Measurements from ENCODE around the gene KCNT2. TPM values are rescaled to one million over a fixed set of nuclear protein-coding genes. Genes with fewer than 3 reads are reported as not detected.

The KCNT2 gene
- total and polyA plus RNA-seq, 2 of the 8 experiments (the other 6 are each of a cell fraction or from before 2014, with no cell fraction given) = 2.3 to 10.2 TPM

DNA sequence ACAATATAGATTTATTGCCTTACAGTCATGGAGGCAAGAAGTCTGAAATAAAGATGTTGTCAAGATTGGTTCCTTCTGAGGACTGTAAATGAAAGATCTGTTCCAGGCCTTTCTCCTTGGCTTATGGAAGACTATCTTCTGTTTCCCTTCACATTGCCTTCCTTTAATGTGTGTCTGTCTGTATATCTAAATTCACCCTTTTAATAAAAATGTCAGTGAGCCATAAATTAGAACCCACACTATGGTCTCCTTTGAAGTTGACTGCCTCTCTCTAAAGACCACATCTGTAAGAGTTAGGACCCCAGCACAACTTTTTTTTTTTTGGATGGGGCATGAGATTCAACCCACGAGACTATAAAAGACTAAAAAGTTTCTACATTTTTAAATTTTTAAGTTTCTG lies 305.8 kb downstream of the KCNT2 start:
- no peak overlapping the region for H2BK12ac ChIP-seq (ENCODE audit: low read depth, low read length)
- no peaks in the 10 kb centered on the region for H3K36me3 ChIP-seq (ENCODE audit: control insufficient read depth in 2 of 4, insufficient read depth in 4 of 4, low read length in 3 of 4)
- no peak overlapping the region for H4K5ac ChIP-seq (ENCODE audit: insufficient read length, low read depth, low read length)
- H3K79me1 ChIP-seq (ENCODE audit: low read depth, low read length) = no peaks in the 10 kb centered on the region
- no peak overlapping the region for H3K9ac ChIP-seq (replicated peaks in 1 of 4; ENCODE audit: extremely low read depth in 1 of 4, low read depth in 3 of 4, low read length in 3 of 4)
- H3K4me2 ChIP-seq (ENCODE audit: insufficient read depth in 1 of 2, low read depth in 2 of 2, low read length in 2 of 2) = no peak overlapping the region
- ChIA-PET POLR2A (ENCODE audit: partially characterized antibody) (no interaction called here), CTCF (ENCODE audit: partially characterized antibody) (interaction anchor here (1.2 to 4.3 kb wide), 2 partner anchors 153 to 363 kb away, joined by 7 to 12 read pairs; no protein-coding TSS in a partner anchor)
- TF ChIP-seq CBX5 (IDR thresholded peaks at IDR 0.05; ENCODE audit: low read depth, low read length) (no peak), SRF (IDR thresholded peaks at IDR 0.05; ENCODE audit: low read depth, low read length) (no peak), BRCA1 (IDR thresholded peaks at IDR 0.05; ENCODE audit: low read depth, low read length) (no peak), ZNF274 (IDR thresholded peaks at IDR 0.05; ENCODE audit: borderline replicate concordance, extremely low read depth, low read length) (no peak), RNF2 (IDR thresholded peaks at IDR 0.05; ENCODE audit: borderline replicate concordance, low read depth, low read length, missing control alignments, poor library complexity, severe bottlenecking) (no peak), GTF2F1 (IDR thresholded peaks at IDR 0.05; ENCODE audit: borderline replicate concordance, low read depth, low read length) (no peak), HDAC2 (IDR thresholded peaks at IDR 0.05; ENCODE audit: borderline replicate concordance in 1 of 2, low read depth in 2 of 2, low read length in 2 of 2) (no peak), EP300 (IDR thresholded peaks at IDR 0.05; ENCODE audit: borderline replicate concordance in 1 of 2, low read depth in 2 of 2, low read length in 2 of 2) (no peak), RAD21 (IDR thresholded peaks at IDR 0.05 in 1 of 2, conservative IDR thresholded peaks at IDR 0.05 in 1 of 2; ENCODE audit: low read depth in 2 of 2, low read length in 2 of 2) (no peak)
- H3K9me3 ChIP-seq (ENCODE audit: insufficient read depth in 2 of 2, low read depth in 1 of 2, low read length in 1 of 2) = no peaks in the 10 kb centered on the region
- H2AK5ac ChIP-seq (ENCODE audit: low read depth, low read length) = no peak overlapping the region
- H3K18ac ChIP-seq (ENCODE audit: extremely low read depth, low read length) = no peak overlapping the region
- FAIRE-seq (no peak), DNase-seq (ENCODE audit: low read depth in 1 of 2, low spot score in 2 of 2) (no peak)
- 100% methylated on average over 1 of the region's 1 CpG; no CpG with 5 or more reads in 1 of the 2 experiments for WGBS, 2 experiments (ENCODE audit: extremely low coverage in 1 of 2, insufficient coverage in 1 of 2, insufficient read length in 1 of 2, insufficient replicate concordance in 2 of 2, low coverage in 1 of 2, low lambda C conversion rate in 2 of 2, missing lambda C conversion rate in 1 of 2)
- no peak overlapping the region for H3K56ac ChIP-seq (replicated peaks; ENCODE audit: insufficient read length, low read depth, low read length)
- H3K23ac ChIP-seq (ENCODE audit: insufficient read length) = no peak overlapping the region
- no peaks in the 10 kb centered on the region for H3K27me3 ChIP-seq (replicated peaks in 1 of 4; ENCODE audit: control insufficient read depth in 3 of 4, extremely low read depth in 1 of 4, insufficient read depth in 3 of 4, low read length in 3 of 4)
- H3K14ac ChIP-seq (ENCODE audit: insufficient read length) = no peak overlapping the region
- H2BK5ac ChIP-seq (ENCODE audit: low read depth, low read length) = no peak overlapping the region
- H2BK20ac ChIP-seq (ENCODE audit: low read length) = no peak overlapping the region
- no peak overlapping the region for H2BK120ac ChIP-seq (replicated peaks; ENCODE audit: low read depth, low read length)
- H4K8ac ChIP-seq (ENCODE audit: extremely low read depth, insufficient read depth, low read length) = no peak overlapping the region
- no peaks in the 10 kb centered on the region for H3K23me2 ChIP-seq (ENCODE audit: low read depth, low read length)
- no peaks in the 10 kb centered on the region for H4K20me1 ChIP-seq (replicated peaks in 1 of 2; ENCODE audit: control insufficient read depth in 1 of 2, insufficient read depth in 2 of 2, low read length in 2 of 2)
- H2AFZ ChIP-seq (ENCODE audit: low read length) = no peak overlapping the region
- no peak overlapping the region for H3K4me3 ChIP-seq (ENCODE audit: extremely low read depth in 1 of 4, insufficient read depth in 2 of 4, low read depth in 3 of 4, low read length in 4 of 4)
- peaks cover 2 to 24% (median 7%) of the 10 kb centered on the region in 4 experiments; a peak in 4 of 7 replicates for H3K4me1 ChIP-seq (replicated peaks in 1 of 4; ENCODE audit: control insufficient read depth in 3 of 4, insufficient read depth in 4 of 4, low read length in 3 of 4)
- H3K79me2 ChIP-seq (ENCODE audit: control insufficient read depth in 1 of 2, insufficient read depth in 2 of 2, low read length in 2 of 2) = no peaks in the 10 kb centered on the region
- no peak overlapping the region for H3K27ac ChIP-seq (ENCODE audit: low read depth, low read length)
- H3K4ac ChIP-seq (replicated peaks; ENCODE audit: insufficient read length, low read depth, low read length) = no peak overlapping the region
- H2BK15ac ChIP-seq (ENCODE audit: low read length) = no peak overlapping the region
- H4K91ac ChIP-seq (replicated peaks; ENCODE audit: insufficient read length, low read length) = no peak overlapping the region

All from H1 (cell line).